Fibroblast of skin of scalp (primary cell): ENCODE results near the gene C1QTNF7. TPM values are rescaled to one million over a fixed set of nuclear protein-coding genes. Genes with fewer than 3 reads are reported as not detected.

Source experiments
- DNase-seq: peaks from one replicate; pipeline ENCODE4 v3.0.0-alpha.2; 2013
- polyA plus RNA-seq, 2 experiments: library from polyadenylated mRNA; unstranded; fragments of 120-200 nt; gene quantifications; one replicate each; pipeline ENCODE4 v1.2.1, GENCODE V29; 2013; ENCODE audit not compliant: insufficient read length in 2 of 2

C1QTNF7 gene
- polyA plus RNA-seq (2013, experiment 1 of 2; ENCODE audit: insufficient read length): 0.25 TPM
- 0.21 TPM for polyA plus RNA-seq (2013, experiment 2 of 2; ENCODE audit: insufficient read length)

- DNase-seq: no peak
Measured at GRCh38 chr4:15427701-15428100, at the start of gene C1QTNF7. TSS of gene C1QTNF7 (plus strand) at chr4:15428033. CDS start at chr4:15435744, 7,711 bp downstream.

- DNase-seq: peak; percentile 70
Measured at GRCh38 chr4:15378062-15378461, 49.8 kb upstream of the C1QTNF7 start.

- no peak for DNase-seq
Measured at GRCh38 chr4:15378493-15378892, 49.3 kb upstream of the C1QTNF7 start.

GRCh38 chr4:15381806-15382338, 46.0 kb upstream of the C1QTNF7 start:
- no peak for DNase-seq

GRCh38 chr4:15382669-15383273, 45.1 kb upstream of the C1QTNF7 start:
- no peak for DNase-seq

GRCh38 chr4:15385515-15385914, 42.3 kb upstream of the C1QTNF7 start:
- no peak for DNase-seq

- DNase-seq: no peak
Measured at GRCh38 chr4:15385928-15386327, 41.9 kb upstream of the C1QTNF7 start.

GRCh38 chr4:15390494-15390893, 37.3 kb upstream of the C1QTNF7 start:
- DNase-seq: no peak

GRCh38 chr4:15392053-15392805, 35.6 kb upstream of the C1QTNF7 start:
- DNase-seq: no peak

GRCh38 chr4:15395311-15395710, 32.5 kb upstream of the C1QTNF7 start:
- peak; percentile 63 for DNase-seq

- DNase-seq: peak; percentile 62
Measured at GRCh38 chr4:15396157-15396800, 31.6 kb upstream of the C1QTNF7 start.

- DNase-seq: no peak
Measured at GRCh38 chr4:15398001-15398400, 29.8 kb upstream of the C1QTNF7 start.

- DNase-seq: no peak
Measured at GRCh38 chr4:15398732-15399131, 29.1 kb upstream of the C1QTNF7 start.

GRCh38 chr4:15400226-15400625, 27.6 kb upstream of the C1QTNF7 start:
- DNase-seq: peak; percentile 26

GRCh38 chr4:15400981-15401671, 26.7 kb upstream of the C1QTNF7 start:
- DNase-seq: peak; percentile 97

- peak; percentile 88 for DNase-seq
Measured at GRCh38 chr4:15402146-15402545, 25.7 kb upstream of the C1QTNF7 start.

GRCh38 chr4:15402974-15403373, 24.9 kb upstream of the C1QTNF7 start:
- DNase-seq: no peak

- DNase-seq: no peak
Measured at GRCh38 chr4:15405018-15405417, 22.8 kb upstream of the C1QTNF7 start.

- no peak for DNase-seq
Measured at GRCh38 chr4:15410750-15411149, 17.1 kb upstream of the C1QTNF7 start.

GRCh38 chr4:15412461-15412860, 15.4 kb upstream of the C1QTNF7 start:
- no peak for DNase-seq

- no peak for DNase-seq
Measured at GRCh38 chr4:15413010-15413622, 14.7 kb upstream of the C1QTNF7 start.

GRCh38 chr4:15413623-15414019, 14.2 kb upstream of the C1QTNF7 start:
- DNase-seq: no peak
